Vagina (tissue), 2 donors: ENCODE data around the gene FABP7. TPM values are rescaled to one million over a fixed set of nuclear protein-coding genes. Genes with fewer than 3 reads are reported as not detected.

Experiments used
- DNase-seq, 2 donors: peaks; one replicate each; pipeline ENCODE4 v3.0.0-alpha.2; 2017; ENCODE audit errors: extremely low spot score in 2 of 2
- H3K27ac ChIP-seq: fragments of 200-600 bp; sonication (generic); one replicate; pipeline ENCODE4 v1.5.1; 2019
- H3K27me3 ChIP-seq: fragments of 200-600 bp; sonication (generic); one replicate; pipeline ENCODE4 v1.5.1; 2019
- H3K36me3 ChIP-seq, 2 donors: fragments of 200-600 bp; sonication (generic); one replicate each; pipeline ENCODE4 v1.5.1; 2017 to 2019
- H3K4me1 ChIP-seq: fragments of 200-600 bp; sonication (generic); one replicate; pipeline ENCODE4 v1.5.1; 2019
- H3K4me3 ChIP-seq, 2 donors: fragments of 200-600 bp; sonication (generic); 1 replicate in 1 of 2; 2 replicates in 1 of 2; pipeline ENCODE4 v1.5.1; 2016 to 2019
- H3K9me3 ChIP-seq: fragments of 200-600 bp; sonication (generic); one replicate; pipeline ENCODE4 v1.5.1; 2019
- CTCF ChIP-seq, 3 experiments: fragments of 450-650 bp in 2 of 3; fragments of 200-600 bp in 1 of 3; sonication (generic) in 1 of 3; IDR thresholded peaks; one replicate each; pipeline ENCODE4 v1.5.1; 2017 to 2019; ENCODE audit warnings: antibody characterized with exemption in 3 of 3, mild to moderate bottlenecking in 2 of 3, moderate library complexity in 2 of 3
- POLR2A ChIP-seq, 2 donors: fragments of 450-650 bp; IDR thresholded peaks; one replicate each; pipeline ENCODE4 v1.6.1; 2017; ENCODE audit warnings: antibody characterized with exemption in 2 of 2, mild to moderate bottlenecking in 2 of 2, moderate library complexity in 2 of 2
- POLR2AphosphoS5 ChIP-seq, 2 donors: sonication (generic); formaldehyde crosslinking; IDR thresholded peaks; one replicate each; pipeline ENCODE4 v1.9.0; 2017; ENCODE audit warnings: antibody characterized with exemption in 2 of 2, mild to moderate bottlenecking in 2 of 2, low read depth in 1 of 2; ENCODE audit not compliant: insufficient read depth in 1 of 2
- intact Hi-C: fragments of 100-400 bp; cut with DNase I; formaldehyde crosslinking; loops from one replicate; pipeline ENCODE4 v1.15.1; 2023
- total RNA-seq: library from RNA; depleted of rRNA; stranded (reverse); fragments of >200 nt; gene quantifications from one replicate; pipeline ENCODE4 v1.2.3, GENCODE V29; 2016

FABP7 gene
- total RNA-seq, 1 donor from 2014 or later: not detected

GRCh38 chr6:122772724-122773415 is 6.6 kb upstream of the FABP7 start:
- intact Hi-C loops: no loop called here
- Histone ChIP-seq H3K9me3 (no peaks in the 10 kb centered on the region), H3K36me3 (no peaks in the 10 kb centered on the region), H3K4me1 (no peaks in the 10 kb centered on the region), H3K27me3 (no peaks in the 10 kb centered on the region), H3K27ac (no peak overlapping the region), H3K4me3 (no peak overlapping the region)
- TF ChIP-seq POLR2A (IDR thresholded peaks at IDR 0.05) (no peak), POLR2AphosphoS5 (IDR thresholded peaks at IDR 0.05; ENCODE audit: insufficient read depth in 1 of 2, low read depth in 1 of 2) (no peak), CTCF (IDR thresholded peaks at IDR 0.05) (no peak)
- DNase-seq: no peak

- no peaks in the 10 kb centered on the region for H3K27me3 ChIP-seq
- no peaks in the 10 kb centered on the region for H3K36me3 ChIP-seq
- H3K4me3 ChIP-seq: no peak overlapping the region
- no peaks in the 10 kb centered on the region for H3K9me3 ChIP-seq
- intact Hi-C loops: no loop called here
- no peak overlapping the region for H3K27ac ChIP-seq
- TF ChIP-seq POLR2AphosphoS5 (IDR thresholded peaks at IDR 0.05; ENCODE audit: insufficient read depth in 1 of 2, low read depth in 1 of 2) (no peak), CTCF (IDR thresholded peaks at IDR 0.05) (no peak), POLR2A (IDR thresholded peaks at IDR 0.05) (no peak)
- DNase-seq: no peak
- H3K4me1 ChIP-seq: no peaks in the 10 kb centered on the region
Measured at GRCh38 chr6:122775975-122776374, 3.5 kb upstream of the FABP7 start.

- intact Hi-C loops: no loop called here
- H3K9me3 ChIP-seq: no peaks in the 10 kb centered on the region
- no peaks in the 10 kb centered on the region for H3K36me3 ChIP-seq
- H3K27me3 ChIP-seq: no peaks in the 10 kb centered on the region
- H3K4me3 ChIP-seq: no peak overlapping the region
- no peak for DNase-seq
- H3K4me1 ChIP-seq: no peaks in the 10 kb centered on the region
- no peak overlapping the region for H3K27ac ChIP-seq
- TF ChIP-seq POLR2A (IDR thresholded peaks at IDR 0.05) (no peak), CTCF (IDR thresholded peaks at IDR 0.05) (no peak), POLR2AphosphoS5 (IDR thresholded peaks at IDR 0.05; ENCODE audit: insufficient read depth in 1 of 2, low read depth in 1 of 2) (no peak)
Measured at GRCh38 chr6:122778302-122778701, 1.2 kb upstream of the FABP7 start.

DNA sequence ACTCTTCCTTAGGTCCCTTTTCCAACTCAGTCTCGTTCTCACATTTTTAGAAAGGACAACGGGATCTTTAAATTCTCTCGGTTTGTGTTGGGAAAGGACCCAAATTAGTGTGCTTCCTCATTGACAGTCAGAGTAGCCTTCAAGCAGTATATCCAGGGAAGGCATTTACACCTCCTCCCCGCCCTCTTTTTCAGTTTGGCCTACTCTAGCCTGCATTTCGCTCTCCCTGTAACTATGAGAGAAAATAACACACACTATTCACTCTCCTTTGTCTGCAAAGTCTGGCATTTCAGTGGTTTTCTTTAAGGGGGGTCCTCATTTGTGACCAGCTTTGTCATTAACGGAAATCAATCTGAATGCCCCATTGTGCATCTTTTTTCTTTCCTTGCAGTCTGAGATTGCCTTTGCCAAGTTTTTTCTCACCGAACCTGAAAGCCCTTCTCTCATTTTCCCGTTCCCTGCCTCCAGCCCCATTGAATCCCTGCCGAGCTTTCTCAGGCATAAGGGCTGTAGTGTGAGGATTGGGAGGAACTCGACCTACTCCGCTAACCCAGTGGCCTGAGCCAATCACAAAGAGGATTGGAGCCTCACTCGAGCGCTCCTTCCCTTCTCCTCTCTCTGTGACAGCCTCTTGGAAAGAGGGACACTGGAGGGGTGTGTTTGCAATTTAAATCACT is 393 bp upstream of the FABP7 start:
- Histone ChIP-seq H3K27ac (no peak overlapping the region), H3K4me3 (no peak overlapping the region), H3K36me3 (no peaks in the 10 kb centered on the region), H3K27me3 (no peaks in the 10 kb centered on the region), H3K9me3 (no peaks in the 10 kb centered on the region), H3K4me1 (no peaks in the 10 kb centered on the region)
- intact Hi-C loops: no loop called here
- DNase-seq: no peak
- no peak for TF ChIP-seq POLR2A (IDR thresholded peaks at IDR 0.05)
- TF ChIP-seq CTCF (IDR thresholded peaks at IDR 0.05): no peak
- no peak for TF ChIP-seq POLR2AphosphoS5 (IDR thresholded peaks at IDR 0.05; ENCODE audit: insufficient read depth in 1 of 2, low read depth in 1 of 2)

- H3K27ac ChIP-seq: no peak overlapping the region
- intact Hi-C loops: no loop called here
- no peak for DNase-seq
- H3K4me1 ChIP-seq: no peaks in the 10 kb centered on the region
- H3K27me3 ChIP-seq: no peaks in the 10 kb centered on the region
- TF ChIP-seq CTCF (IDR thresholded peaks at IDR 0.05): no peak
- no peak for TF ChIP-seq POLR2A (IDR thresholded peaks at IDR 0.05)
- no peaks in the 10 kb centered on the region for H3K9me3 ChIP-seq
- no peaks in the 10 kb centered on the region for H3K36me3 ChIP-seq
- no peak overlapping the region for H3K4me3 ChIP-seq
Measured at GRCh38 chr6:122780114-122780513, 598 bp downstream of the FABP7 start.
